GM12878 (cell line): ENCODE data around the gene BIRC7. TPM values are rescaled to one million over a fixed set of nuclear protein-coding genes. Genes with fewer than 3 reads are reported as not detected.

Experiments
- ATAC-seq: fragments of 200-7000 bp; cut with Tn5 transposase; 3 replicates; pipeline ENCODE4 v1.9.1; 2020; ENCODE audit warnings: mild to moderate bottlenecking, moderate library complexity
- BruUV-seq: library from RNA; stranded (reverse); fragments of 400-500 nt; replicated peaks from 2 replicates; lab custom pipeline; 2021; lab: Mats Ljungman, UMichigan
- CTCF ChIA-PET: fragments of 300-600 bp; sonication (Branson Sonifier 250); formaldehyde crosslinking; extraction: SDS; loops from one replicate; lab custom pipeline; 2021; ENCODE audit warnings: inconsistent platforms; lab: Yijun Ruan, JAX
- POLR2A ChIA-PET: fragments of 350-600 bp; formaldehyde crosslinking; extraction: SDS; loops from one replicate; lab custom pipeline; 2021; ENCODE audit warnings: inconsistent platforms; lab: Charles Lee
- RAD21 ChIA-PET: fragments of 300-600 bp; sonication (Branson Sonifier 250); formaldehyde crosslinking; loops from one replicate; lab custom pipeline; 2023; ENCODE audit warnings: antibody characterized with exemption; ENCODE audit not compliant: unreplicated experiment; lab: Charles Lee
- SMC1A ChIA-PET: fragments of 300-600 bp; sonication (Branson Sonifier 250); formaldehyde crosslinking; loops from one replicate; lab custom pipeline; 2023; ENCODE audit not compliant: unreplicated experiment, uncharacterized antibody; lab: Charles Lee
- DNase-seq: peaks from one replicate; pipeline ENCODE4 v3.0.0-alpha.2; 2011; ENCODE audit warnings: low read depth, low spot score
- FAIRE-seq: peaks from 3 replicates; lab custom pipeline; 2011; peaks lifted over from hg19 to GRCh38; lab: Jason Lieb, UNC
- H2AFZ ChIP-seq: 2 replicates; pipeline ENCODE4 v1.6.0; 2011; ENCODE audit warnings: low read depth, low read length, control low read depth; ENCODE audit not compliant: control insufficient read depth
- H3K27ac ChIP-seq: 2 replicates; pipeline ENCODE4 v1.5.1; 2011; ENCODE audit warnings: control low read depth; ENCODE audit not compliant: control insufficient read depth, insufficient read depth
- H3K27me3 ChIP-seq, 2 experiments: replicated peaks in 1 of 2; 2 replicates each; pipeline versions ENCODE4 v1.6.0 to v1.6.1; 2011; ENCODE audit warnings: low read length in 1 of 2; ENCODE audit not compliant: control insufficient read depth in 2 of 2, insufficient read depth in 2 of 2
- H3K36me3 ChIP-seq, 2 experiments: 2 replicates each; pipeline ENCODE4 v1.5.1; 2011; ENCODE audit warnings: low read length in 1 of 2; ENCODE audit not compliant: control insufficient read depth in 2 of 2, insufficient read depth in 2 of 2
- H3K4me1 ChIP-seq: 2 replicates; pipeline ENCODE4 v1.6.1; 2011; ENCODE audit warnings: mild to moderate bottlenecking, low read length, moderate library complexity, mixed read lengths; ENCODE audit not compliant: control insufficient read depth, insufficient read depth
- H3K4me2 ChIP-seq: 2 replicates; pipeline ENCODE4 v1.6.0; 2011; ENCODE audit warnings: control low read depth; ENCODE audit not compliant: control insufficient read depth, insufficient read depth
- H3K4me3 ChIP-seq: fragments of 200-600 bp; sonication (generic); 2 replicates; pipeline ENCODE4 v1.5.1; 2016
- H3K79me2 ChIP-seq: 2 replicates; pipeline ENCODE4 v1.6.0; 2011; ENCODE audit warnings: low read length; ENCODE audit not compliant: control insufficient read depth, insufficient read depth
- H3K9ac ChIP-seq: 2 replicates; pipeline ENCODE4 v1.8.0; 2011; ENCODE audit warnings: low read length, control low read depth, mixed read lengths; ENCODE audit not compliant: control insufficient read depth, insufficient read depth
- H3K9me3 ChIP-seq: replicated peaks from 3 replicates; pipeline ENCODE4 v1.5.1; 2011; ENCODE audit warnings: mild to moderate bottlenecking, low read length; ENCODE audit not compliant: control insufficient read depth, insufficient read depth
- H4K20me1 ChIP-seq: 2 replicates; pipeline ENCODE4 v1.6.0; 2011; ENCODE audit not compliant: control insufficient read depth, insufficient read depth
- EGR1 ChIP-seq, 2 experiments: IDR thresholded peaks; 1 replicate in 1 of 2; 2 replicates in 1 of 2; pipeline ENCODE4 v1.6.1; 2011 to 2012; ENCODE audit warnings: low read depth in 2 of 2, low read length in 2 of 2, borderline replicate concordance in 1 of 2, mild to moderate bottlenecking in 1 of 2, moderate library complexity in 1 of 2
- RAD51 ChIP-seq: fragments of 450-650 bp; IDR thresholded peaks from 2 replicates; pipeline ENCODE4 v1.6.1; 2016; ENCODE audit warnings: moderate library complexity, mild to moderate bottlenecking, inconsistent platforms
- SMAD1 ChIP-seq: fragments of 450-650 bp; IDR thresholded peaks from 2 replicates; pipeline ENCODE4 v1.6.1; 2018; ENCODE audit warnings: mild to moderate bottlenecking, low read depth; ENCODE audit not compliant: partially characterized antibody
- WGBS: methylation state at CpG from one replicate; pipeline ENCODE4 v1.1.6; 2016; ENCODE audit warnings: low lambda C conversion rate; ENCODE audit not compliant: insufficient replicate concordance, insufficient coverage; ENCODE audit errors: missing lambda C conversion rate; 5-methylcytosine and 5-hydroxymethylcytosine counted together
- in situ Hi-C: fragments of 300-500 bp; cut with MboI; formaldehyde crosslinking; loops from 9 replicates; pipeline ENCODE4 v1.14.3; 2018; ENCODE audit warnings: mixed read lengths
- intact Hi-C: fragments of 100-400 bp; cut with micrococcal nuclease; formaldehyde crosslinking; loops from one replicate; pipeline ENCODE4 v1.14.2; 2022; ENCODE audit not compliant: unreplicated experiment
- polyA plus RNA-seq, 11 experiments: library from polyadenylated mRNA; depleted of rRNA in 4 of 11; unstranded in 6 of 11; stranded (reverse) in 5 of 11; fragments of >200 nt; fragmentation: Nextera tagmentation in 4 of 11; fragmentation: Illumina TruSeq in 1 of 11; extraction: Ambion mirVana in 4 of 11; extraction: Trizol in 1 of 11; gene quantifications; 1 replicate in 1 of 11; 2 replicates in 10 of 11; pipeline versions ENCODE4 v1.2.1 to v1.2.3, GENCODE V29; 2011 to 2016; ENCODE audit warnings: inconsistent platforms in 2 of 11, missing spikeins in 2 of 11, low read depth in 1 of 11
- total RNA-seq, 4 experiments: library from RNA; depleted of rRNA in 3 of 4; stranded (reverse); fragments of >200 nt in 3 of 4; fragmentation: Illumina TruSeq in 1 of 4; extraction: Trizol in 1 of 4; gene quantifications; 2 replicates each; pipeline versions ENCODE4 v1.2.1 to v1.2.3, GENCODE V29; 2013 to 2021
- TF ChIP-seq, protein P1 (sequence below): fragments of 450-650 bp; IDR thresholded peaks from 2 replicates; pipeline ENCODE4 v1.6.1; 2016; ENCODE audit warnings: mild to moderate bottlenecking

The BIRC7 gene
- total and polyA plus RNA-seq, 10 of the 15 experiments (the other 5 are each of a cell fraction or from before 2014, with no cell fraction given), result 0.31 TPM; not detected in 9

DNA sequence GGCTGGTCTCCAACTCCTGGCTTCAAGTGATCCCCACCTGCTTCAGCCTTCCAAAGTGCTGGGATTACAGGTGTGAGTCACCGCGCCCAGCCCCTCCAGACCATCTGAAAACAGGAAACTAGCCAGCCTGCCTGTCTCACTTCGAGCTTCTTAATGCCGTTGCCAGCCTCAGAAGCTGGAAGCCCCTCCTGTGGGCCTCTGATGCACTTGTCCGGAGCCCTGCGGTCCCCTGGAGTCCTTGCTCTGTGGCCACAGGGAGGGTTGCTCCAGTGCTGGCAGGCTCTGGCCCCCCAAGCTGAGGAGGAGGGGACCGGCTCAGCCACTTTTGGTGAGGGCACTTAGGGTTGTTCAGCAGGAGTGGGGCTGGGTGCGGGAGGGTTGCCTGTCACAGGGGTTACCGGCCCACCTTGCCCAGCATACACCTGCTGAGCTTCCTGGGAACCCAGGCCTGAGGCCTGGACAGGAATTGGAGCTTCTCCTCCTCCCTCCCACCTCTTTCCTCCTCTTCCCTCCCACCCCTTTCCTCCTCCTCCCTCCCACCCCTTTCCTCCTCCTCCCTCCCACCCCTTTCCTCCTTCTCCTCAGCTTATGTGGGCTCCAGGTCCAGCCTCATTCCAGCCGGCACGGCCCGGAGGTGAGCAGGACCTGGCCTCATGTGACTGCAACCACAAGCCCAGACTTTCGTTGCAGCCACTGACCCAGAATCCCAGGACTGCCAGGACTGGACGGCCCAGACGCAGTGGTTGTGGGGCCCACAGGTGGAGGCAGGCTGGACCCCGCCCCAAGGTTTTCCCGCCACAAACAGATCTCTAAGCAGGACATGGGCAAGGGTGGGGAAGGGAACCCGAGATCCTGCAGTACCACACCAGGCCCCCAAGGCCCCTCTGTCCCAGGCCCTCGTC lies 9.4 kb upstream of the BIRC7 start (continued):
- TF ChIP-seq SMAD1 (no peak), RAD51 (no peak)
- TF ChIP-seq, protein P1, sequence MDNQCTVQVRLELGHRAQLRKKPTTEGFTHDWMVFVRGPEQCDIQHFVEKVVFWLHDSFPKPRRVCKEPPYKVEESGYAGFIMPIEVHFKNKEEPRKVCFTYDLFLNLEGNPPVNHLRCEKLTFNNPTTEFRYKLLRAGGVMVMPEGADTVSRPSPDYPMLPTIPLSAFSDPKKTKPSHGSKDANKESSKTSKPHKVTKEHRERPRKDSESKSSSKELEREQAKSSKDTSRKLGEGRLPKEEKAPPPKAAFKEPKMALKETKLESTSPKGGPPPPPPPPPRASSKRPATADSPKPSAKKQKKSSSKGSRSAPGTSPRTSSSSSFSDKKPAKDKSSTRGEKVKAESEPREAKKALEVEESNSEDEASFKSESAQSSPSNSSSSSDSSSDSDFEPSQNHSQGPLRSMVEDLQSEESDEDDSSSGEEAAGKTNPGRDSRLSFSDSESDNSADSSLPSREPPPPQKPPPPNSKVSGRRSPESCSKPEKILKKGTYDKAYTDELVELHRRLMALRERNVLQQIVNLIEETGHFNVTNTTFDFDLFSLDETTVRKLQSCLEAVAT, result no peak

DNA sequence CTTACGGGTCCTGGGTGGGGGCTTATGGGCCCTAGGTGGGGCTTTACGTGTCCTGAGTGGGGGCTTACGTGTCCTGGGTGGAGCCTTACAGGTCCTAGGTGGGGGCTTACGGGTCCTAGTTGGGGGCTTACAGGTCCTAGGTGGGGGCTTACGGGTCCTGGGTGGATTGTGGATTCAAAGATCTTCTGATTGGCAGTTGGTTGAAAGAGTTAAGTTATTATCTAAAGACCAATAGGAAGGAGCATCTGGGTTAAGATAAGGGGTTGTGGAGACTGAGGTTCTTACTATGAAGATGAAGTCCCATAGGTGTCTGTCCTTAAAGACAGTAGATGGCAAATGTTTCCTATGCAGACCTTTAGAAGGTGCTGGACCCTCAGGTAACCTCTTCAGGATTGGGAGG lies 8.4 kb upstream of the BIRC7 start:
- no peak for FAIRE-seq

More for the DNA sequence above, 8.4 kb upstream of the BIRC7 start:
- H3K27me3 ChIP-seq, result peaks cover 0 to 10% of the 10 kb centered on the region in 2 experiments
- H3K79me2 ChIP-seq, result no peaks in the 10 kb centered on the region
- ChIA-PET RAD21 (no interaction called here), SMC1A (no interaction called here), CTCF (no interaction called here), POLR2A (interaction anchor here (0.7 kb wide), 1 partner anchor 21 kb away, joined by 5 read pairs; no protein-coding TSS in a partner anchor)
- no peaks in the 10 kb centered on the region; the same call in 1 of the 2 replicates for H4K20me1 ChIP-seq
- no peak overlapping the region for H3K4me2 ChIP-seq
- no peaks in the 10 kb centered on the region for H3K4me1 ChIP-seq
- in situ Hi-C loops (no loop called here), intact Hi-C loops (no loop called here)
- H3K27ac ChIP-seq, result no peak overlapping the region
- TF ChIP-seq EGR1 (IDR thresholded peaks at IDR 0.05; ENCODE audit: borderline replicate concordance in 1 of 2, low read depth in 2 of 2, low read length in 2 of 2), result no peak
- 28% methylated on average over 5 of the region's 5 CpGs for WGBS
- no TSS peak for BruUV-seq
- no peak overlapping the region for H2AFZ ChIP-seq
- H3K36me3 ChIP-seq, result no peaks in the 10 kb centered on the region
- DNase-seq (no peak), ATAC-seq (no peak)
- no peak overlapping the region for H3K4me3 ChIP-seq
- H3K9ac ChIP-seq, result no peak overlapping the region
- no peaks in the 10 kb centered on the region for H3K9me3 ChIP-seq
